Astrocyte (in vitro differentiated cells and primary cell): ENCODE data around the gene ATXN1. TPM values are rescaled to one million over a fixed set of nuclear protein-coding genes. Genes with fewer than 3 reads are reported as not detected.

ENCODE experiments used
- DNase-seq: peaks from one replicate; pipeline ENCODE4 v3.0.0-alpha.2; 2010; ENCODE audit warnings: low read depth
- FAIRE-seq: peaks from 2 replicates; lab custom pipeline; 2011; peaks lifted over from hg19 to GRCh38; lab: Jason Lieb, UNC
- H2AFZ ChIP-seq: 2 replicates; pipeline ENCODE4 v1.6.0; 2012; ENCODE audit warnings: low read depth, low read length, inconsistent platforms
- H3K27ac ChIP-seq: 2 replicates; pipeline ENCODE4 v1.5.1; 2011; ENCODE audit warnings: low read depth, low read length, inconsistent platforms
- H3K27me3 ChIP-seq: 2 replicates; pipeline ENCODE4 v1.6.0; 2011; ENCODE audit warnings: low read length, inconsistent platforms; ENCODE audit not compliant: insufficient read depth
- H3K36me3 ChIP-seq: 2 replicates; pipeline ENCODE4 v1.5.1; 2011; ENCODE audit warnings: low read length, inconsistent platforms; ENCODE audit not compliant: insufficient read depth
- H3K4me1 ChIP-seq: 2 replicates; pipeline ENCODE4 v1.5.1; 2011; ENCODE audit warnings: low read length, inconsistent platforms; ENCODE audit not compliant: insufficient read depth
- H3K4me2 ChIP-seq: 2 replicates; pipeline ENCODE4 v1.6.0; 2012; ENCODE audit warnings: low read length, inconsistent platforms
- H3K4me3 ChIP-seq: 2 replicates; pipeline ENCODE4 v1.5.1; 2011; ENCODE audit warnings: low read depth, mild to moderate bottlenecking, low read length, inconsistent platforms; ENCODE audit not compliant: insufficient read depth
- H3K79me2 ChIP-seq: 2 replicates; pipeline ENCODE4 v1.6.0; 2012; ENCODE audit warnings: mild to moderate bottlenecking, low read length, inconsistent platforms; ENCODE audit not compliant: insufficient read depth
- H3K9ac ChIP-seq: 2 replicates; pipeline ENCODE4 v1.6.0; 2012; ENCODE audit warnings: mild to moderate bottlenecking, low read length, inconsistent platforms
- H3K9me3 ChIP-seq: 2 replicates; pipeline ENCODE4 v1.5.1; 2012; ENCODE audit warnings: low read depth, mild to moderate bottlenecking, low read length, inconsistent platforms; ENCODE audit not compliant: insufficient read depth
- H4K20me1 ChIP-seq: 2 replicates; pipeline ENCODE4 v1.6.0; 2012; ENCODE audit warnings: low read length, inconsistent platforms; ENCODE audit not compliant: insufficient read depth
- H3K27ac Mint-ChIP-seq: one replicate; pipeline ENCODE4 v1.8.0; 2021; ENCODE audit warnings: mild to moderate bottlenecking, mixed read lengths; ENCODE audit not compliant: unreplicated experiment
- H3K27me3 Mint-ChIP-seq: one replicate; pipeline ENCODE4 v1.8.0; 2021; ENCODE audit warnings: low read depth, mixed read lengths; ENCODE audit not compliant: unreplicated experiment
- H3K36me3 Mint-ChIP-seq: one replicate; pipeline ENCODE4 v1.8.0; 2021; ENCODE audit warnings: low read depth, mixed read lengths; ENCODE audit not compliant: unreplicated experiment
- H3K4me1 Mint-ChIP-seq: one replicate; pipeline ENCODE4 v1.8.0; 2021; ENCODE audit warnings: low read depth, mixed read lengths; ENCODE audit not compliant: unreplicated experiment
- H3K4me3 Mint-ChIP-seq: one replicate; pipeline ENCODE4 v1.8.0; 2021; ENCODE audit warnings: mild to moderate bottlenecking, moderate library complexity, mixed read lengths; ENCODE audit not compliant: unreplicated experiment
- H3K9me3 Mint-ChIP-seq: one replicate; pipeline ENCODE4 v1.8.0; 2021; ENCODE audit warnings: mild to moderate bottlenecking, mixed read lengths; ENCODE audit not compliant: unreplicated experiment
- EZH2 ChIP-seq: IDR thresholded peaks from 2 replicates; pipeline ENCODE4 v1.6.1; 2012; ENCODE audit warnings: mild to moderate bottlenecking, low read length, inconsistent platforms; ENCODE audit not compliant: insufficient read depth
- total RNA-seq: library from RNA; stranded (reverse); gene quantifications from 2 replicates; pipeline ENCODE4 v1.2.1, GENCODE V29; 2021
- TF ChIP-seq, protein P1 (sequence below): IDR thresholded peaks from 2 replicates; pipeline ENCODE4 v1.5.1; 2011; ENCODE audit warnings: low read depth, mild to moderate bottlenecking, inconsistent platforms, low read length, moderate library complexity; ENCODE audit not compliant: insufficient read depth

The ATXN1 gene
- total RNA-seq, 1 donor from 2014 or later, result 70.9 TPM

DNA sequence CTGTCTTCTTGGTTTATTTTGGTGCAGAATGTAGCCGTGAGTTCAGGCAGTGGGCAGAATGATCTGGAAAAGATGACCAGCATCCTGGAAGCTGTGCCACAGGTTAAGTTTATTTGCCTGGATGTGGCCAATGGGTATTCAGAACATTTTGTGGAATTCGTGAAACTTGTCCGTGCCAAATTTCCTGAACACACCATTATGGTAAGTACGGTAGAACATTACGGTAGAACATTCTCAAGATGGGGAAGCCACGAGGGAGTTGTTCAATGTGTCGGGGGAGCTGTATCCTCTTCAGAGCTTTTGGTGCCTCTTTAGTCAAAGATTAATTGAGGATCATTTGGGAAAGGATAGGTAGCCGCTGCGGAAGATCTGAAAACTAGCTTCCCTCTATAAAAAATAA, 506.7 kb downstream of the ATXN1 start:
- Mint-ChIP-seq H3K27ac (no peak overlapping the region), H3K9me3 (no peaks in the 10 kb centered on the region), H3K27me3 (no peaks in the 10 kb centered on the region), H3K4me1 (peaks cover 10% of the 10 kb centered on the region), H3K4me3 (no peak overlapping the region), H3K36me3 (no peaks in the 10 kb centered on the region)
- Histone ChIP-seq H3K4me3 (no peak overlapping the region), H3K27me3 (no peaks in the 10 kb centered on the region), H3K27ac (no peak overlapping the region), H2AFZ (no peak overlapping the region), H3K9ac (no peak overlapping the region), H3K4me1 (no peaks in the 10 kb centered on the region), H3K9me3 (peaks cover 4% of the 10 kb centered on the region), H4K20me1 (no peaks in the 10 kb centered on the region), H3K79me2 (no peaks in the 10 kb centered on the region), H3K4me2 (no peak overlapping the region), H3K36me3 (no peaks in the 10 kb centered on the region)
- TF ChIP-seq EZH2, result no peak
- TF ChIP-seq, protein P1, sequence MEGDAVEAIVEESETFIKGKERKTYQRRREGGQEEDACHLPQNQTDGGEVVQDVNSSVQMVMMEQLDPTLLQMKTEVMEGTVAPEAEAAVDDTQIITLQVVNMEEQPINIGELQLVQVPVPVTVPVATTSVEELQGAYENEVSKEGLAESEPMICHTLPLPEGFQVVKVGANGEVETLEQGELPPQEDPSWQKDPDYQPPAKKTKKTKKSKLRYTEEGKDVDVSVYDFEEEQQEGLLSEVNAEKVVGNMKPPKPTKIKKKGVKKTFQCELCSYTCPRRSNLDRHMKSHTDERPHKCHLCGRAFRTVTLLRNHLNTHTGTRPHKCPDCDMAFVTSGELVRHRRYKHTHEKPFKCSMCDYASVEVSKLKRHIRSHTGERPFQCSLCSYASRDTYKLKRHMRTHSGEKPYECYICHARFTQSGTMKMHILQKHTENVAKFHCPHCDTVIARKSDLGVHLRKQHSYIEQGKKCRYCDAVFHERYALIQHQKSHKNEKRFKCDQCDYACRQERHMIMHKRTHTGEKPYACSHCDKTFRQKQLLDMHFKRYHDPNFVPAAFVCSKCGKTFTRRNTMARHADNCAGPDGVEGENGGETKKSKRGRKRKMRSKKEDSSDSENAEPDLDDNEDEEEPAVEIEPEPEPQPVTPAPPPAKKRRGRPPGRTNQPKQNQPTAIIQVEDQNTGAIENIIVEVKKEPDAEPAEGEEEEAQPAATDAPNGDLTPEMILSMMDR, result no peak
- no peak for FAIRE-seq
- no peak for DNase-seq

DNA sequence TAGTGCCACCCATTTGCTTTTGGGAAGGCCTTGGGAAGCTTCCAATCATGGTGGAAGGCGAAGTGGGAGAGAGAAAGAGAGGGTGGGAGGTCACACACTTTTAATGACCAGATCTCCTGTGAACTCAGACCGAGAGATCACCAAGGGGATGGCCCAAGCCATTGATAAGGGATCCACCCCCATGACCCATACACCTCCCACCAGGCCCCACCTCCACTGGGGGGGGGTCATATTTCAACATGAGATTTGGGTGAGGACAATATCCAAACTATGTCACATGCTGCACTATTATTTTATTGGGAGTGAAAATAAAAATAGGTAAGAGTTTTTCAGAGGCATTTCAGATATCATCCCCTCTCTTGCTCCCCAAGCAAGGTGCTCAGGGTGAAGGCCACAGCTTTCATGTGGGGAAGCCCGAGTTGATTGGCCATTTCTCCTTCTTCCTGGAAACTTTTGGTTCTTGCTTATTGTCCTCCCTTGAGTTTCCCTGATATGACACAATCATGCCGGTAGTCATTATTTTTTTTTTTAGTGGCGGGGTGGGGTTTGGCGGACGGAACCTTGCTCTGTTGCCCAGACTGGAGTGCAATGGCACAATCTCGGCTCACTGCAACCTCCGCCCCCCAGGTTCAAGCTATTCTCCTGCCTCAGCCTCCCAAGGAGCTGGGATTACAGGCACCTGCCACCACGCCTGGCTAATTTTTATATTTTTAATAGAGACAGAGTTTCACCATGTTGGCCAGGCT, 507.7 kb downstream of the ATXN1 start:
- TF ChIP-seq, protein P1, result no peak
- no peak for TF ChIP-seq EZH2
- Mint-ChIP-seq H3K4me1 (peaks cover 9% of the 10 kb centered on the region), H3K27ac (no peak overlapping the region), H3K27me3 (no peaks in the 10 kb centered on the region), H3K4me3 (no peak overlapping the region), H3K36me3 (no peaks in the 10 kb centered on the region), H3K9me3 (no peaks in the 10 kb centered on the region)
- no peak overlapping the region for H3K4me2 ChIP-seq
- DNase-seq, result no peak
- no peak for FAIRE-seq
- no peaks in the 10 kb centered on the region for H4K20me1 ChIP-seq
- no peaks in the 10 kb centered on the region for H3K79me2 ChIP-seq
- H3K4me3 ChIP-seq, result no peak overlapping the region
- peaks cover 4% of the 10 kb centered on the region for H3K9me3 ChIP-seq
- H2AFZ ChIP-seq, result no peak overlapping the region
- no peaks in the 10 kb centered on the region for H3K27me3 ChIP-seq
- H3K36me3 ChIP-seq, result no peaks in the 10 kb centered on the region
- H3K9ac ChIP-seq, result no peak overlapping the region
- H3K4me1 ChIP-seq, result no peaks in the 10 kb centered on the region
- no peak overlapping the region for H3K27ac ChIP-seq

DNA sequence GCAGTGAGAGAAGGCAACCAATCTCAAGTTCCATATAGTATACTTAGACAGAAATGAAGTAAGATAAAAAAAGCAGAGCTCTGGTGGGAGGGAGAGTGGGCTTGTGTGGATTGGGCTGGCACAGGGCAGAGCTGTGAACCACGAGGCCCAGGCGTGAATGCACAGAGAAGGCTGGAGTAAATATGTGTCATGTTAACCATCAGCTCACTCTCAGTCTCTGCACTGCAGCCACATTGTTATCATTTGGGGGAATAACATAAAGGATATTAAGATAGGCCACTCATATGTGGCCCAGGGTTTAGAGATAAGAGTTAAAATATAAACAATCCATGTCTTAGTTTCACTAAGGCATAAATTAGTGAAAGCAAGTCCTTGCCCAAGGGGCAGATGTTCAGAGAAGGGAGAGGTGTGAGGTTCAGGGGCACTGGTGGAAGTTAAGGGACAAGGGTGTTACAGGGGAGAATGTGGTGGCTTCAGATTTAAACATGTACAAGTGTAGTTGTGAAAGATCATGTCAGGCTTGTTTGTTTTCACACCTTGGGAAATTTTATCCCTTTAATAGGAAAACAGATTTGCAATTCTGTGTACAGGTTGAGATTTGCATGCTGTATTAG, 508.5 kb downstream of the ATXN1 start:
- Histone ChIP-seq H4K20me1 (no peaks in the 10 kb centered on the region), H3K36me3 (no peaks in the 10 kb centered on the region), H3K4me2 (no peak overlapping the region), H3K4me3 (no peak overlapping the region), H3K9me3 (peaks cover 4% of the 10 kb centered on the region), H2AFZ (no peak overlapping the region), H3K27ac (no peak overlapping the region), H3K27me3 (no peaks in the 10 kb centered on the region), H3K79me2 (no peaks in the 10 kb centered on the region), H3K9ac (no peak overlapping the region), H3K4me1 (no peaks in the 10 kb centered on the region)
- Mint-ChIP-seq H3K36me3 (no peaks in the 10 kb centered on the region), H3K9me3 (no peaks in the 10 kb centered on the region), H3K4me3 (no peak overlapping the region), H3K27ac (no peak overlapping the region), H3K27me3 (no peaks in the 10 kb centered on the region), H3K4me1 (peaks cover 2% of the 10 kb centered on the region)
- no peak for DNase-seq
- FAIRE-seq, result no peak
- TF ChIP-seq, protein P1, result no peak
- no peak for TF ChIP-seq EZH2
